Caco-2 (cell line): ENCODE measurements around the gene CDCP2. TPM values are rescaled to one million over a fixed set of nuclear protein-coding genes. Genes with fewer than 3 reads are reported as not detected.
A peak's percentile ranks its signal among the peaks of the same experiment; 100 is the strongest.

ENCODE experiments used
- BruUV-seq: library from RNA; stranded (reverse); fragments of 400-500 nt; replicated peaks from 2 replicates; lab custom pipeline; 2021; lab: Mats Ljungman, UMichigan
- CTCF ChIA-PET: fragments of 300-600 bp; sonication (Branson Sonifier 250); formaldehyde crosslinking; loops from one replicate; lab custom pipeline; 2022; ENCODE audit warnings: antibody characterized with exemption; lab: Charles Lee
- POLR2A ChIA-PET: fragments of 300-600 bp; sonication (Branson Sonifier 250); formaldehyde crosslinking; loops from one replicate; lab custom pipeline; 2022; ENCODE audit warnings: antibody characterized with exemption; lab: Charles Lee
- DNase-seq, 2 experiments: peaks; one replicate each; pipeline versions ENCODE4 v3.0.0 to v3.0.0-alpha.2; 2020 to 2022
- H3K27me3 ChIP-seq: replicated peaks from 2 replicates; pipeline ENCODE4 v1.6.0; 2011; ENCODE audit warnings: low read length; ENCODE audit not compliant: control insufficient read depth, insufficient read depth
- H3K36me3 ChIP-seq: 2 replicates; pipeline ENCODE4 v1.5.1; 2011; ENCODE audit warnings: low read length; ENCODE audit not compliant: control insufficient read depth, insufficient read depth
- H3K4me1 ChIP-seq: fragments of 250-450 bp; sonication (Bioruptor Pico); 2 replicates; pipeline ENCODE4 v1.5.1; 2020; ENCODE audit warnings: mild to moderate bottlenecking
- H3K4me3 ChIP-seq: 2 replicates; pipeline ENCODE4 v1.5.1; 2011; ENCODE audit warnings: low read depth, mild to moderate bottlenecking, control low read depth, low read length
- H3K9me3 ChIP-seq: fragments of 250-450 bp; sonication (Bioruptor Pico); 2 replicates; pipeline ENCODE4 v1.5.1; 2020; ENCODE audit warnings: mild to moderate bottlenecking, moderate library complexity
- H3K27ac Mint-ChIP-seq: one replicate; pipeline ENCODE4 v1.8.0; 2022; ENCODE audit warnings: mixed read lengths; ENCODE audit not compliant: unreplicated experiment
- H3K27me3 Mint-ChIP-seq: one replicate; pipeline ENCODE4 v1.8.0; 2022; ENCODE audit warnings: mixed read lengths; ENCODE audit not compliant: insufficient read depth, unreplicated experiment
- H3K36me3 Mint-ChIP-seq: one replicate; pipeline ENCODE4 v1.8.0; 2022; ENCODE audit warnings: mild to moderate bottlenecking, mixed read lengths; ENCODE audit not compliant: insufficient read depth, unreplicated experiment
- H3K4me1 Mint-ChIP-seq: one replicate; pipeline ENCODE4 v1.8.0; 2022; ENCODE audit warnings: low read depth, mixed read lengths; ENCODE audit not compliant: unreplicated experiment
- H3K4me3 Mint-ChIP-seq: one replicate; pipeline ENCODE4 v1.8.0; 2022; ENCODE audit warnings: mild to moderate bottlenecking, moderate library complexity, mixed read lengths; ENCODE audit not compliant: unreplicated experiment
- H3K9me3 Mint-ChIP-seq: one replicate; pipeline ENCODE4 v1.8.0; 2022; ENCODE audit warnings: mixed read lengths; ENCODE audit not compliant: unreplicated experiment
- intact Hi-C: fragments of 100-400 bp; cut with micrococcal nuclease; formaldehyde crosslinking; loops from one replicate; pipeline ENCODE4 v1.10.0; 2022; ENCODE audit not compliant: unreplicated experiment
- total RNA-seq: library from RNA; stranded (reverse); gene quantifications from 2 replicates; pipeline ENCODE4 v1.2.3, GENCODE V29; 2022
- TF ChIP-seq, protein P1 (sequence below), 2 experiments: fragments of 200-600 bp in 1 of 2; IDR thresholded peaks; 1 replicate in 1 of 2; 2 replicates in 1 of 2; pipeline versions ENCODE4 v1.5.1 to v1.8.0; 2011 to 2022; ENCODE audit warnings: antibody characterized with exemption in 1 of 2, control low read depth in 1 of 2, inconsistent platforms in 1 of 2, low read depth in 1 of 2, low read length in 1 of 2, mild to moderate bottlenecking in 1 of 2, moderate library complexity in 1 of 2; ENCODE audit not compliant: insufficient read depth in 1 of 2, severe bottlenecking in 1 of 2, unreplicated experiment in 1 of 2

CDCP2 gene
- total RNA-seq, 1 experiment from 2014 or later, result not detected

DNA sequence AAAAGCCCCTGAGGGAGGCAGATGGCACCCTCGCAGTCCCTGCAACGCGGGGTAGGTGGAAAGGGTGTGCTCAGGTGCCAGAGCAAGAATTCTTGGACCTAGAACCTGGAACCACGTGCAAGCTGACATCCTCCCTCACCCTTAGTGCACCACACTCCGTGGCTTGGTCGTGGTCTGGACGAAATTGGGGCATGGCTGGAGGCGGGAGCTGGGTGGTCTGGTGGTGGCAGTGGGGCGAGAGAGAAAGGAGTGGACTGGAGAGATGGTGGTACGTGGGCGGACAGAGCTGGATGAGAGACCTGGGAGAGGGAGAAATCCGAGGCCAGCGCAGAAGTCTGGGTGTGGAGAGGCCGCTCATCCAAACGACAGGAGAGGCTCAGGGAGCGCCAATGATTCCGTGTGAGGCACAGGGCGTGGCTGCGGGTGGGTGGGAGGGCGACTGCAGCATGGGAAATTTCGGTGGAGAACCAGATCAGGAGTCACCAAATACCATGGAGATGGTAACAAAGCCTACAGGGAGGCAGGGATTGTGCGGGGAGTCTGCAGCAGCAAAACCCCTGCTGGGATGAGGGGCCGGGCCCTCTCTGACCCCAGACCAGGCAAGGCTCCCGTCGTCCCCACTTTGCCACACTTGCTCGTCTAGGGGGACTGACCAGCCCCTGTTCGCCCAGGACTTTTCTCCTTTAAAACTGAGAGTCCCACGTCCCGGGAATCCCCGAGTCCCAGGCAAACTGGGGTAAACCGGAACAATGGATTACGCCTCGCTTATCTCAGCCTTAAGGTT is 31.9 kb downstream of the CDCP2 start:
- Histone ChIP-seq H3K9me3 (no peaks in the 10 kb centered on the region), H3K27me3 (no peaks in the 10 kb centered on the region), H3K4me3 (no peak overlapping the region), H3K4me1 (peaks cover 4% of the 10 kb centered on the region; the same call in 1 of the 2 replicates), H3K36me3 (no peaks in the 10 kb centered on the region)
- H3K4me3 Mint-ChIP-seq, result peak overlapping the region; percentile 55
- ChIA-PET CTCF (interaction anchor here (0.6 to 0.9 kb wide), 4 partner anchors 14 to 368 kb away, joined by 4 to 8 read pairs (median 4); partner anchors contain the start of genes CYB5RL and MRPL37), POLR2A (no interaction called here)
- DNase-seq, result no peak
- no peak overlapping the region for H3K27ac Mint-ChIP-seq
- intact Hi-C loops, result loop anchor here (5.0 to 10.0 kb wide), 2 partner anchors 91 to 284 kb away; partner anchors contain the start of gene SSBP3
- no peaks in the 10 kb centered on the region for H3K36me3 Mint-ChIP-seq
- TF ChIP-seq, protein P1, sequence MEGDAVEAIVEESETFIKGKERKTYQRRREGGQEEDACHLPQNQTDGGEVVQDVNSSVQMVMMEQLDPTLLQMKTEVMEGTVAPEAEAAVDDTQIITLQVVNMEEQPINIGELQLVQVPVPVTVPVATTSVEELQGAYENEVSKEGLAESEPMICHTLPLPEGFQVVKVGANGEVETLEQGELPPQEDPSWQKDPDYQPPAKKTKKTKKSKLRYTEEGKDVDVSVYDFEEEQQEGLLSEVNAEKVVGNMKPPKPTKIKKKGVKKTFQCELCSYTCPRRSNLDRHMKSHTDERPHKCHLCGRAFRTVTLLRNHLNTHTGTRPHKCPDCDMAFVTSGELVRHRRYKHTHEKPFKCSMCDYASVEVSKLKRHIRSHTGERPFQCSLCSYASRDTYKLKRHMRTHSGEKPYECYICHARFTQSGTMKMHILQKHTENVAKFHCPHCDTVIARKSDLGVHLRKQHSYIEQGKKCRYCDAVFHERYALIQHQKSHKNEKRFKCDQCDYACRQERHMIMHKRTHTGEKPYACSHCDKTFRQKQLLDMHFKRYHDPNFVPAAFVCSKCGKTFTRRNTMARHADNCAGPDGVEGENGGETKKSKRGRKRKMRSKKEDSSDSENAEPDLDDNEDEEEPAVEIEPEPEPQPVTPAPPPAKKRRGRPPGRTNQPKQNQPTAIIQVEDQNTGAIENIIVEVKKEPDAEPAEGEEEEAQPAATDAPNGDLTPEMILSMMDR (IDR thresholded peaks at IDR 0.05; ENCODE audit: insufficient read depth in 1 of 2, low read depth in 1 of 2, low read length in 1 of 2, severe bottlenecking in 1 of 2, unreplicated experiment in 1 of 2), result no peak
- no peaks in the 10 kb centered on the region for H3K27me3 Mint-ChIP-seq
- H3K9me3 Mint-ChIP-seq, result no peaks in the 10 kb centered on the region
- BruUV-seq, result no TSS peak
- no peaks in the 10 kb centered on the region for H3K4me1 Mint-ChIP-seq

DNA sequence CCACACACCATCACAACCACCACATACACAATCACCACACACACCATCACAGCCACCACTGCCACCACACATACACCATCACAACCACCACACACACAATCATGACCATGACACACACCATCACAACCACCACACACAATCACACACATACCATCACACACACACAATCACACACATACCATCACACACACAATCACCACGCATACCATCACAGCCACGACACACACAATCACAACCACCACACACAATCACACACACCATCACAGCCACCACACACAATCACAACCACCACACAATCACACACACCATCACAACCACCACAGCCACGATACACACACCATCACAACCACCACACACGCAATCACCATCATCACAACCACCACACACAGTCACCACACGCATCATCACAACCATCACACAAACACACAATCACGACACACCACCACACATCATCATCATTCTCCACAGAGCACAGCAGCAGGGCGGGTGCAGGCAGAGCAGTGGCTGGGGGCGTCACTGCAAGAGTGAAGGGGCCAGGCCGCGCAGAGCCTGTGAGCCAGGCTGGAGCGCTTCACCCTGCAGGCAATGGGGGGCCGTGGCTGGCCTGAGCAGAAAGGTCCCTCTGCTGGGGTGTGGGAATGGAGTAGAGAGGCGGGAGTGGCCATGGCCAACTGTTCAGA is 32.6 kb downstream of the CDCP2 start:
- H3K4me1 Mint-ChIP-seq, result no peaks in the 10 kb centered on the region
- H3K36me3 ChIP-seq, result no peaks in the 10 kb centered on the region
- no peak for DNase-seq
- BruUV-seq, result no TSS peak
- H3K4me3 Mint-ChIP-seq, result no peak overlapping the region
- no peaks in the 10 kb centered on the region for H3K36me3 Mint-ChIP-seq
- H3K27me3 Mint-ChIP-seq, result no peaks in the 10 kb centered on the region
- TF ChIP-seq, protein P1 (IDR thresholded peaks at IDR 0.05; ENCODE audit: insufficient read depth in 1 of 2, low read depth in 1 of 2, low read length in 1 of 2, severe bottlenecking in 1 of 2, unreplicated experiment in 1 of 2), result no peak
- no peaks in the 10 kb centered on the region for H3K27me3 ChIP-seq
- intact Hi-C loops, result loop anchor here (5.0 to 10.0 kb wide), 2 partner anchors 92 to 285 kb away; partner anchors contain the start of gene SSBP3
- no peaks in the 10 kb centered on the region for H3K9me3 Mint-ChIP-seq
- peaks cover 4% of the 10 kb centered on the region; the same call in 1 of the 2 replicates for H3K4me1 ChIP-seq
- H3K27ac Mint-ChIP-seq, result no peak overlapping the region
- no peaks in the 10 kb centered on the region for H3K9me3 ChIP-seq
- POLR2A ChIA-PET, result no interaction called here
- CTCF ChIA-PET, result interaction anchor here (0.6 kb wide), 1 partner anchor 45 kb away, joined by 5 read pairs; no protein-coding TSS in a partner anchor
- H3K4me3 ChIP-seq, result no peak overlapping the region

DNA sequence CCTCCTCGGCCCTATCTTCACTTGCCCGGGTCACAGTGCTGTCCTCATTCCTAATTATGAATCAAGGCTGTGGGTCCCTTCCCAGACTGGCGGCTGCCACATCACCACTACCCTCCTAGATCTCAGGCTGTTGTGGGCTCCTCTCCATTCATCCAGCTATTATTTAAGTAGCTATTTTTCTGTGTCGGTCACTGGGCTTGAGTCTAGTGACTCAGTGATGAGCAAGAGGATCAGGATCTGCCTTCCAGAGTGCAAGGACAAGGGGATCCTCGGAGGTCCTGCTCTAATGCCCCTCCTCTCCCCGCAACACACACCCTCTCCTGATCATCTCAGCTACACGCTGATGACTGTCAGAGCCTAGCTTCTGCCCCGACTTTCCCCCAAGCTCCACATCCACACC is 34.1 kb downstream of the CDCP2 start:
- CTCF ChIA-PET, result no interaction called here

More for the DNA sequence above, 34.1 kb downstream of the CDCP2 start:
- no peaks in the 10 kb centered on the region for H3K9me3 ChIP-seq
- no peaks in the 10 kb centered on the region for H3K36me3 Mint-ChIP-seq
- H3K27me3 Mint-ChIP-seq, result no peaks in the 10 kb centered on the region
- no peak for DNase-seq
- no TSS peak for BruUV-seq
- intact Hi-C loops, result no loop called here
- H3K4me3 Mint-ChIP-seq, result no peak overlapping the region
- POLR2A ChIA-PET, result no interaction called here
- TF ChIP-seq, protein P1 (IDR thresholded peaks at IDR 0.05; ENCODE audit: insufficient read depth in 1 of 2, low read depth in 1 of 2, low read length in 1 of 2, severe bottlenecking in 1 of 2, unreplicated experiment in 1 of 2), result no peak
- H3K27me3 ChIP-seq, result no peaks in the 10 kb centered on the region
- no peak overlapping the region for H3K27ac Mint-ChIP-seq
- peaks cover 4% of the 10 kb centered on the region; the same call in 1 of the 2 replicates for H3K4me1 ChIP-seq
- H3K36me3 ChIP-seq, result no peaks in the 10 kb centered on the region
- H3K4me1 Mint-ChIP-seq, result no peaks in the 10 kb centered on the region
- H3K9me3 Mint-ChIP-seq, result no peaks in the 10 kb centered on the region
- no peak overlapping the region for H3K4me3 ChIP-seq
